Measurements from ENCODE around the gene CCNY. TPM values are rescaled to one million over a fixed set of nuclear protein-coding genes. Genes with fewer than 3 reads are reported as not detected.
"Not testable (repeated sequence)": the region's sequence is repeated elsewhere in the genome, so short reads cannot be mapped to it uniquely, and the experiment has no call there.

Gene CCNY
- total RNA-seq, 1 donor from 2014 or later = 85.9 TPM

DNA sequence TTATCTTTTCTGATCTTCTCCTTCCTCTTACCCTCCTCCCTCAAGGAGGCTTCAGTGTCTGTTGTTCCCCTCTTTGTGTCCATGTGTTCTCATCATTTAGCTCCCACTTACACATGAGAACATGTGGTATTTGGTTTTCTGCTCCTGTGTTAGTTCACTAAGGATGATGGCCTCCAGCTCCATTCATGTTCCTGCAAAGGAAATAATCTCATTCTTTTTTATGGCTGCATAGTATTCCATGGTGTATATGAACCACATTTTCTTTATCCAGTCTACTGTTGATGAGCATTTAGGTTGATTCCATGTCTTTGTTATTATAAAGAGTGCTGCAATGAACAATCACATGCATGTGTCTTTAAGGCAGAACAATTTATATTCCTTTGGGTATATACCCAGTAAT, 21.1 kb upstream of the CCNY start:
- H3K4me3 ChIP-seq (ENCODE audit: insufficient read depth, low read depth, low read length); DNase-seq (ENCODE audit: low read depth); H4K20me1 ChIP-seq (ENCODE audit: insufficient read depth, low read length); H3K9ac ChIP-seq (ENCODE audit: low read length); FAIRE-seq; H2AFZ ChIP-seq (ENCODE audit: low read depth, low read length); H3K36me3 ChIP-seq (ENCODE audit: insufficient read depth, low read length); H3K27me3 Mint-ChIP-seq (ENCODE audit: low read depth, unreplicated experiment); H3K4me2 ChIP-seq (ENCODE audit: low read length); H3K79me2 ChIP-seq (ENCODE audit: insufficient read depth, low read length); H3K9me3 ChIP-seq (ENCODE audit: insufficient read depth, low read depth, low read length); H3K9me3 Mint-ChIP-seq (ENCODE audit: unreplicated experiment); H3K4me3 Mint-ChIP-seq (ENCODE audit: unreplicated experiment); H3K4me1 Mint-ChIP-seq (ENCODE audit: low read depth, unreplicated experiment); H3K27me3 ChIP-seq (ENCODE audit: insufficient read depth, low read length); H3K27ac Mint-ChIP-seq (ENCODE audit: unreplicated experiment); H3K4me1 ChIP-seq (ENCODE audit: insufficient read depth, low read length); H3K27ac ChIP-seq (ENCODE audit: low read depth, low read length): not testable (repeated sequence)
- peaks cover 22% of the 10 kb centered on the region for H3K36me3 Mint-ChIP-seq (ENCODE audit: low read depth, unreplicated experiment)

GRCh38 chr10:35316218-35316967, 19.9 kb upstream of the CCNY start:
- peaks cover 3% of the 10 kb centered on the region for H3K4me1 Mint-ChIP-seq (ENCODE audit: low read depth, unreplicated experiment)
- no peaks in the 10 kb centered on the region for H3K4me1 ChIP-seq (ENCODE audit: insufficient read depth, low read length)
- TF ChIP-seq, protein P1, sequence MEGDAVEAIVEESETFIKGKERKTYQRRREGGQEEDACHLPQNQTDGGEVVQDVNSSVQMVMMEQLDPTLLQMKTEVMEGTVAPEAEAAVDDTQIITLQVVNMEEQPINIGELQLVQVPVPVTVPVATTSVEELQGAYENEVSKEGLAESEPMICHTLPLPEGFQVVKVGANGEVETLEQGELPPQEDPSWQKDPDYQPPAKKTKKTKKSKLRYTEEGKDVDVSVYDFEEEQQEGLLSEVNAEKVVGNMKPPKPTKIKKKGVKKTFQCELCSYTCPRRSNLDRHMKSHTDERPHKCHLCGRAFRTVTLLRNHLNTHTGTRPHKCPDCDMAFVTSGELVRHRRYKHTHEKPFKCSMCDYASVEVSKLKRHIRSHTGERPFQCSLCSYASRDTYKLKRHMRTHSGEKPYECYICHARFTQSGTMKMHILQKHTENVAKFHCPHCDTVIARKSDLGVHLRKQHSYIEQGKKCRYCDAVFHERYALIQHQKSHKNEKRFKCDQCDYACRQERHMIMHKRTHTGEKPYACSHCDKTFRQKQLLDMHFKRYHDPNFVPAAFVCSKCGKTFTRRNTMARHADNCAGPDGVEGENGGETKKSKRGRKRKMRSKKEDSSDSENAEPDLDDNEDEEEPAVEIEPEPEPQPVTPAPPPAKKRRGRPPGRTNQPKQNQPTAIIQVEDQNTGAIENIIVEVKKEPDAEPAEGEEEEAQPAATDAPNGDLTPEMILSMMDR (IDR thresholded peaks at IDR 0.05; ENCODE audit: insufficient read depth, low read depth, low read length) = no peak
- no peak for TF ChIP-seq EZH2 (IDR thresholded peaks at IDR 0.05; ENCODE audit: insufficient read depth, low read length)
- H3K4me3 Mint-ChIP-seq (ENCODE audit: unreplicated experiment) = no peak overlapping the region
- no peaks in the 10 kb centered on the region for H3K27me3 Mint-ChIP-seq (ENCODE audit: low read depth, unreplicated experiment)
- peaks cover 25% of the 10 kb centered on the region for H3K36me3 Mint-ChIP-seq (ENCODE audit: low read depth, unreplicated experiment)
- H3K79me2 ChIP-seq (ENCODE audit: insufficient read depth, low read length) = peaks cover 4% of the 10 kb centered on the region
- no peak overlapping the region for H3K4me2 ChIP-seq (ENCODE audit: low read length)
- H3K27ac ChIP-seq (ENCODE audit: low read depth, low read length) = no peak overlapping the region
- H3K27ac Mint-ChIP-seq (ENCODE audit: unreplicated experiment) = no peak overlapping the region
- H3K27me3 ChIP-seq (ENCODE audit: insufficient read depth, low read length) = no peaks in the 10 kb centered on the region
- FAIRE-seq = no peak
- H4K20me1 ChIP-seq (ENCODE audit: insufficient read depth, low read length) = no peaks in the 10 kb centered on the region
- H3K9ac ChIP-seq (ENCODE audit: low read length) = no peak overlapping the region
- no peaks in the 10 kb centered on the region for H3K9me3 ChIP-seq (ENCODE audit: insufficient read depth, low read depth, low read length)
- H2AFZ ChIP-seq (ENCODE audit: low read depth, low read length) = no peak overlapping the region
- H3K36me3 ChIP-seq (ENCODE audit: insufficient read depth, low read length) = peaks cover 7% of the 10 kb centered on the region
- no peaks in the 10 kb centered on the region for H3K9me3 Mint-ChIP-seq (ENCODE audit: unreplicated experiment)
- no peak overlapping the region for H3K4me3 ChIP-seq (ENCODE audit: insufficient read depth, low read depth, low read length)
- DNase-seq (ENCODE audit: low read depth) = no peak

GRCh38 chr10:35318551-35318950, 17.8 kb upstream of the CCNY start:
- Mint-ChIP-seq H3K36me3 (ENCODE audit: low read depth, unreplicated experiment) (peaks cover 30% of the 10 kb centered on the region), H3K27ac (ENCODE audit: unreplicated experiment) (no peak overlapping the region), H3K4me3 (ENCODE audit: unreplicated experiment) (no peak overlapping the region), H3K9me3 (ENCODE audit: unreplicated experiment) (no peaks in the 10 kb centered on the region), H3K27me3 (ENCODE audit: low read depth, unreplicated experiment) (no peaks in the 10 kb centered on the region), H3K4me1 (ENCODE audit: low read depth, unreplicated experiment) (peaks cover 3% of the 10 kb centered on the region)
- Histone ChIP-seq H3K9me3 (ENCODE audit: insufficient read depth, low read depth, low read length) (no peaks in the 10 kb centered on the region), H3K9ac (ENCODE audit: low read length) (no peak overlapping the region), H3K4me3 (ENCODE audit: insufficient read depth, low read depth, low read length) (no peak overlapping the region), H3K36me3 (ENCODE audit: insufficient read depth, low read length) (peaks cover 7% of the 10 kb centered on the region), H3K4me2 (ENCODE audit: low read length) (no peak overlapping the region), H2AFZ (ENCODE audit: low read depth, low read length) (no peak overlapping the region), H3K4me1 (ENCODE audit: insufficient read depth, low read length) (no peaks in the 10 kb centered on the region), H3K79me2 (ENCODE audit: insufficient read depth, low read length) (peaks cover 26% of the 10 kb centered on the region), H3K27ac (ENCODE audit: low read depth, low read length) (no peak overlapping the region), H4K20me1 (ENCODE audit: insufficient read depth, low read length) (no peaks in the 10 kb centered on the region), H3K27me3 (ENCODE audit: insufficient read depth, low read length) (no peaks in the 10 kb centered on the region)
- FAIRE-seq = no peak
- TF ChIP-seq EZH2 (IDR thresholded peaks at IDR 0.05; ENCODE audit: insufficient read depth, low read length) = no peak
- TF ChIP-seq, protein P1 (IDR thresholded peaks at IDR 0.05; ENCODE audit: insufficient read depth, low read depth, low read length) = no peak
- no peak for DNase-seq (ENCODE audit: low read depth)

All from astrocyte (in vitro differentiated cells and primary cell).